ENCODE measurements around the gene FCAMR. TPM values are rescaled to one million over a fixed set of nuclear protein-coding genes. Genes with fewer than 3 reads are reported as not detected.

FCAMR gene
- total and polyA plus RNA-seq, 2 of the 4 experiments (the other 2 are of a cell fraction), result not detected

DNA sequence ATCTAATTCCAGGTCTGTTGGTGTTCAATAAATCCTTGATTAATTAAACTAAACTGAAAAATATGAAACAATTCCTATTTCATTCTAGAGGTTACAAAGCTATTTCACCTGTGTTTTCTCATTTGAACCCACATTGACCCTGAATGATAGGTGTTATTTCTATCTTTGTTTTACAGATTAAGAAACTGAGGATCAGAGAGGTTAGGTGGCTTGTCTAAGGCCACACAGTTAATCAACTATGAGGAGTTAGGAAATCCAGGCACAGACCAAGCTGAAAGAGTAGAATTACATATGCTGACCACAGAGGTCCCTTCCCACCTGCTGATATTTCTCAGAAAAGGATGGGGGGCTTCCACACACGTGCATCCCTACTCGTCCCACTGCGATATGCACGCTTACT, 24.5 kb downstream of the FCAMR start:
- Histone ChIP-seq H3K27me3 (ENCODE audit: control insufficient read depth, insufficient read depth, low read length) (peaks cover 62% of the 10 kb centered on the region), H2AK9ac (replicated peaks; ENCODE audit: low read depth, low read length, poor library complexity) (no peak overlapping the region), H4K20me1 (ENCODE audit: insufficient read depth, low read length) (no peaks in the 10 kb centered on the region), H3K4me2 (ENCODE audit: low read depth, low read length) (no peak overlapping the region), H3K14ac (replicated peaks; ENCODE audit: low read depth, low read length) (no peak overlapping the region), H3K9me3 (ENCODE audit: control insufficient read depth, insufficient read depth, low read length) (peaks cover 3% of the 10 kb centered on the region), H3K18ac (ENCODE audit: low read depth, low read length) (no peak overlapping the region), H4K8ac (ENCODE audit: low read depth in 2 of 2, low read length in 2 of 2) (no peak overlapping the region), H3K9ac (ENCODE audit: low read depth, low read length) (no peak overlapping the region), H3K79me1 (ENCODE audit: low read depth in 1 of 2, low read length in 2 of 2) (no peaks in the 10 kb centered on the region), H3K23ac (ENCODE audit: low read depth, low read length) (no peak overlapping the region), H3K4me3 (ENCODE audit: insufficient read depth, low read depth, low read length) (no peak overlapping the region), H3K27ac (ENCODE audit: insufficient read depth, low read length) (no peak overlapping the region), H2BK20ac (ENCODE audit: low read depth, low read length) (no peak overlapping the region), H4K5ac (ENCODE audit: low read depth, low read length) (no peak overlapping the region), H3K9me1 (ENCODE audit: insufficient read depth, low read length) (no peaks in the 10 kb centered on the region), H2AFZ (replicated peaks; ENCODE audit: low read length, poor library complexity) (no peak overlapping the region), H2BK15ac (ENCODE audit: low read depth, low read length) (no peak overlapping the region), H2BK5ac (ENCODE audit: low read depth, low read length, poor library complexity, severe bottlenecking) (no peak overlapping the region), H3K56ac (ENCODE audit: extremely low read depth, insufficient read depth, low read length) (no peak overlapping the region), H4K91ac (ENCODE audit: insufficient read depth, low read depth, low read length) (no peak overlapping the region), H2BK120ac (ENCODE audit: low read depth, low read length) (no peak overlapping the region), H2AK5ac (ENCODE audit: low read depth, low read length) (no peak overlapping the region), H3K4ac (ENCODE audit: low read depth, low read length) (no peak overlapping the region), H3K36me3 (ENCODE audit: control insufficient read depth, insufficient read depth, low read length) (no peaks in the 10 kb centered on the region), H3K4me1 (ENCODE audit: control insufficient read depth, insufficient read depth, low read length) (no peaks in the 10 kb centered on the region)
- dilution Hi-C loops (cut with HindIII; ENCODE audit: low sequenced_read_pairs, unreplicated experiment), result no loop called here
- TF ChIP-seq SMC3 (IDR thresholded peaks at IDR 0.05; ENCODE audit: low read depth, low read length), result no peak
- no peak for TF ChIP-seq CEBPB (IDR thresholded peaks at IDR 0.05; ENCODE audit: low read depth, low read length)
- TF ChIP-seq RAD21 (IDR thresholded peaks at IDR 0.05; ENCODE audit: low read length), result no peak
- TF ChIP-seq, protein P1, sequence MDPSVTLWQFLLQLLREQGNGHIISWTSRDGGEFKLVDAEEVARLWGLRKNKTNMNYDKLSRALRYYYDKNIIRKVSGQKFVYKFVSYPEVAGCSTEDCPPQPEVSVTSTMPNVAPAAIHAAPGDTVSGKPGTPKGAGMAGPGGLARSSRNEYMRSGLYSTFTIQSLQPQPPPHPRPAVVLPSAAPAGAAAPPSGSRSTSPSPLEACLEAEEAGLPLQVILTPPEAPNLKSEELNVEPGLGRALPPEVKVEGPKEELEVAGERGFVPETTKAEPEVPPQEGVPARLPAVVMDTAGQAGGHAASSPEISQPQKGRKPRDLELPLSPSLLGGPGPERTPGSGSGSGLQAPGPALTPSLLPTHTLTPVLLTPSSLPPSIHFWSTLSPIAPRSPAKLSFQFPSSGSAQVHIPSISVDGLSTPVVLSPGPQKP (IDR thresholded peaks at IDR 0.05; ENCODE audit: borderline replicate concordance, low read depth, low read length), result no peak
- TF ChIP-seq MAFK (IDR thresholded peaks at IDR 0.05; ENCODE audit: low read depth, low read length), result no peak
- no peak for TF ChIP-seq CHD1 (IDR thresholded peaks at IDR 0.05; ENCODE audit: low read depth, low read length)
- no peak for TF ChIP-seq MXI1 (IDR thresholded peaks at IDR 0.05; ENCODE audit: borderline replicate concordance, low read depth, low read length)
- no peak for TF ChIP-seq FOS (IDR thresholded peaks at IDR 0.05; ENCODE audit: low read depth, low read length)
- no peak for TF ChIP-seq NFE2L2 (IDR thresholded peaks at IDR 0.05; ENCODE audit: low read depth, low read length)
- TF ChIP-seq RCOR1 (IDR thresholded peaks at IDR 0.05; ENCODE audit: insufficient replicate concordance, low read length), result no peak
- no peak for TF ChIP-seq RFX5 (IDR thresholded peaks at IDR 0.05; ENCODE audit: low read depth, low read length)
- TF ChIP-seq BHLHE40 (IDR thresholded peaks at IDR 0.05; ENCODE audit: low read depth, low read length), result no peak
- no peak for TF ChIP-seq POLR2A (IDR thresholded peaks at IDR 0.05; ENCODE audit: low read depth, low read length)
- TF ChIP-seq, protein P2, sequence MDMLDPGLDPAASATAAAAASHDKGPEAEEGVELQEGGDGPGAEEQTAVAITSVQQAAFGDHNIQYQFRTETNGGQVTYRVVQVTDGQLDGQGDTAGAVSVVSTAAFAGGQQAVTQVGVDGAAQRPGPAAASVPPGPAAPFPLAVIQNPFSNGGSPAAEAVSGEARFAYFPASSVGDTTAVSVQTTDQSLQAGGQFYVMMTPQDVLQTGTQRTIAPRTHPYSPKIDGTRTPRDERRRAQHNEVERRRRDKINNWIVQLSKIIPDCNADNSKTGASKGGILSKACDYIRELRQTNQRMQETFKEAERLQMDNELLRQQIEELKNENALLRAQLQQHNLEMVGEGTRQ (IDR thresholded peaks at IDR 0.05; ENCODE audit: low read depth, low read length), result no peak
- no peak for TF ChIP-seq MAZ (IDR thresholded peaks at IDR 0.05; ENCODE audit: borderline replicate concordance, low read depth, low read length)
- TF ChIP-seq, protein P3, sequence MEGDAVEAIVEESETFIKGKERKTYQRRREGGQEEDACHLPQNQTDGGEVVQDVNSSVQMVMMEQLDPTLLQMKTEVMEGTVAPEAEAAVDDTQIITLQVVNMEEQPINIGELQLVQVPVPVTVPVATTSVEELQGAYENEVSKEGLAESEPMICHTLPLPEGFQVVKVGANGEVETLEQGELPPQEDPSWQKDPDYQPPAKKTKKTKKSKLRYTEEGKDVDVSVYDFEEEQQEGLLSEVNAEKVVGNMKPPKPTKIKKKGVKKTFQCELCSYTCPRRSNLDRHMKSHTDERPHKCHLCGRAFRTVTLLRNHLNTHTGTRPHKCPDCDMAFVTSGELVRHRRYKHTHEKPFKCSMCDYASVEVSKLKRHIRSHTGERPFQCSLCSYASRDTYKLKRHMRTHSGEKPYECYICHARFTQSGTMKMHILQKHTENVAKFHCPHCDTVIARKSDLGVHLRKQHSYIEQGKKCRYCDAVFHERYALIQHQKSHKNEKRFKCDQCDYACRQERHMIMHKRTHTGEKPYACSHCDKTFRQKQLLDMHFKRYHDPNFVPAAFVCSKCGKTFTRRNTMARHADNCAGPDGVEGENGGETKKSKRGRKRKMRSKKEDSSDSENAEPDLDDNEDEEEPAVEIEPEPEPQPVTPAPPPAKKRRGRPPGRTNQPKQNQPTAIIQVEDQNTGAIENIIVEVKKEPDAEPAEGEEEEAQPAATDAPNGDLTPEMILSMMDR (conservative IDR thresholded peaks at IDR 0.05; ENCODE audit: low read depth, low read length), result no peak
- CTCF ChIA-PET, result no interaction called here
- WGBS, 2 experiments (ENCODE audit: extremely low coverage in 2 of 2, insufficient read length in 1 of 2), result no CpG with 5 or more reads among the region's 4 CpGs
- ATAC-seq (ENCODE audit: low read depth) (no peak), DNase-seq (no peak)
- POLR2A ChIA-PET (ENCODE audit: unreplicated experiment), result no interaction called here
- intact Hi-C loops (cut with micrococcal nuclease), result no loop called here
- in situ Hi-C loops (cut with MboI; ENCODE audit: low sequenced_read_pairs), result no loop called here
- BruUV-seq (replicated peaks), result no TSS peak

All from IMR-90 (cell line).